NCI-H1092 (cell line): Measurements from ENCODE around the gene PPP1R18.
A peak's percentile ranks its signal among the peaks of the same experiment; 100 is the strongest.

Experiments used
- DNase-seq: peaks from one replicate; lab custom pipeline; 2025; lab: John Stamatoyannopoulos, UW

PPP1R18 gene

DNA sequence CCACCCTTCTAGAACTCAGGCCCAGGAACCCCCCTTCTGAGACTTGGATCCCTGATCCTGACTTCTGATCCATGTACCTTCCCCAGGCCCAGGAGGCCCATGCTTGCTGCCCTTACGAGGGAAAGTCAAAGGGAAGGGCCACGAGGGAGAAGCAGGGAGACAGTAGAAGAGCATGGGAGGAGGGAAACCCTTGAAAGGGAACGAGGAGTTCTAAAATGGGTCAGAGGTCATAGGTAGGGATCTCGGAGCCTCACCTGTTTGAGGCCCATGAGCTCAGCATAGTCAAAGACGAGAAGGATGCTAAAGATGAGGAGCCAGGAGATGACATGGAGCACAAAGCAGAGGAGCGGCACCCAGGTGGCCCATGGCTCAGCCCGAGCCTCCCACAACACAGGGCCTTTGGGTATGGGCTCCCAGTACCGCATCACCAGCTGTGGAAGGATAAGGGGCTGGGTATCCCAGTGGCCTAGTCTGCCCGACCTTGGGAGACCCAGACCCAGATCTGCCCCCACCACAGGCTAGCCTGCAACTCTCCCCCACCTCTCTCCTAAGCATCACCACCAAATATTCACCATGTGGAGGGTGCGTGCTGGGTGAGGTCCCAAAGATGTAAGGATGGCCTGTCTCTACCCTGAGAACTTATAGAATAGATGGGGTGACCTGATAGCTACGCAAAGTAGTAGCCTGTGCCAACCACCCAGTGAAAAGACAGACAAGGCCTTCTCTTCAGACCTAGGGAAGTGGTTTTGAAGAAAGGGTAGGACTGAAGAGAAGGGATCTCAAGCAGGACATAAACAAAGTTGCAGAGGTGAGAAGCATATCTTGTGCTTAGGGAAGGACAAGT lies 2.8 kb upstream of the PPP1R18 start:
- no peak for DNase-seq

DNA sequence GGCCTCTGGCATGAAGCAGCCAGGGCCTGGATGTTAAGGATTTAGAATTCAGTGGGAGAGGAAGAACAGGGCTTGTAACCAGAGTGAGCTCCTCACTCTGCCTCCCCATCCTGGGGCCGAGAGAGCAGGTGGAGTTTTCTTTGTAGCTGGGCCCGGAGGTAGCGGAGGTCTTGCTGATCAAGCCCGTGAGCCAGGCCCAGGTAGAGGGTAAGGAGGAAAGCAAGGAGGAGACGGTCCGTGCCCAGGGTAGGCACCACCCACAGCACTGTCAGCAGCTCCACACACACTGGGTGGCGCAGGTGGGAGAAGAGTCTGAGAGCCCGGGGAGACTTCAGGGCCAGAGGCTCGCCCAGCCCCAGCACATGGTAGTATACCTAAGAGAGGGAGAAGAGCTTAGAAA lies 2.1 kb upstream of the PPP1R18 start:
- no peak for DNase-seq

GRCh38 chr6:30687659-30688431 lies 1.4 kb upstream of the PPP1R18 start:
- no peak for DNase-seq

- DNase-seq, result peak; percentile 16
These were observed 638 bp upstream of the PPP1R18 start for GRCh38 chr6:30686908-30687658.

DNA sequence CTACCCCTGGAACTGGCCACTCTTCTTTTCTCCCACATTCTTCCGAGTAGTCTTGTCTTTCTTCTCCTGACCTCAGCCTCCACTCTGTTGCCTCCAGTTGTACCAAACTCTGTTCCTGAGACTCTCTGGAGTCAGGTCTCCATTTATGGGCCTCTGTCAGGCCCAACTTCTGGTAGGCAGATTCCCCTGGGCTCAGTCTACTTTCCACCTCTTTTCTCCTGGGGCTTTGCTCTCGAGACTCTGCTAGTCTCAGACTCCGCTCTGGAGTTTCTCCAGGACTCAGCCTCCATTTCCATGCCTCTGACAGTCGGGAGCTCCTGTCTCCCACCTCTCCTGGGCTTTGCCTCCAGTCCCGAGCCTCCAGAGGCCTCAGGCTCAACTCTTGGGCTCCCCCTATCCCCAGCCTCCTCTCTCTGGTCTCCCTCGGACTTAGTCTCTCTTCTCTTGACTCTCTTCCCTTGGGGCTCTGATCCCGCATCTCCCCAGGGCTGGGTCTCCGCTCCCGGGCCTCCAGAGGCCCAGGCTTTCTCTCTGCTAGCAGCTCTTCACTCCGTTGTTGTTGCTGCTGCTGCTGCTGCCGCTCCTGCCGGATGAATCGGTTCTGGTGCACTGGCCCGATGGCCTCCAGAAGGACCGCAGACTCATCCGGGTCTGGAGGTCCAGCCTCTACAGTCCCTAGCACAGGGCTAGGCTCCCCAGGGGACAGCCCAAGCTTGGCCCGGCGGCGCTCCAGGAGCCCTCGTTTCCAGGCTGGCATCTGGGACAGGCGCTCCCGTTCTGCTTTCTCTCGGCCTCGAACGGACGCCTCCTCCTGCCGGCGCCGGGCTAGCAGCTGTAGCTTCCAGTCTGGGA lies 1.1 kb downstream of the PPP1R18 start:
- DNase-seq, result no peak

DNA sequence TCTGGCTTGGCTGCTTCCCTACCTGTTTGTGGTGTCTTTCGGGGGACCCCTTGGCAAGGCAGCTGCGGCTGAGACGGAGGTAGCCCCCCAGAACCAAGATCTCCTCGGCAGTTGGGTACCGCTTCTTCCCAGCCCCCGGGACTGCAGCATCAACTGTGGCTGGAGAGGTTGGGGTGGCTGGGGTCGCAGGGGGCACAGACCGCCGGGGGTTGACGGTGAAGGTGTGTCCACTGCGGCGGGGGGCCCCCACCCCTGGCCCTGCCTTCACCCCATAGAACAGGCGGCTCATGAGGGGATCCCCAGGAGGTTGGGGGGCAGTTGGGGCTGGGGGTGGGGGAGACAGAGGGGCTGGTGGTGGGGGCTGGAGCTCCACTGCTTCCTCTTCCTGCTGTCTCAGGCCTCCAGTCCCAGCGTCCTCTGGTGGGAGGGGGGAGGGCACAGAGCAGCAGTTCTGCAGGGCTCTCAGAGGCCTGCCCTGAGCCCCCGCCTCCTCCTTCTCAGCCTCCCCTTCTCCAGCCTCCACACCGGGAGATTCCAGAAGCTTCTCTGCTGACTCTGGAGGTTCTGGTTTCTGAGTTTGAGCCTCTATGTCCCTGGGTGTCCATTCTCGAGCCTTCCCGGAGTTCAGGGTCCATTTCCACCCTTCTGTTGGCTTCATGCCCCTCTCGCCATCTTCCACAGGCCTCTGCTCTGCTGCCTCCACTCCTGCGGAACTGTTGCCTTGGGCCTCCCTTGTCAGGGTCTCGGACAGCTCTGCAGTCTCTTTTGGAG lies 1.9 kb downstream of the PPP1R18 start:
- DNase-seq, result no peak

DNA sequence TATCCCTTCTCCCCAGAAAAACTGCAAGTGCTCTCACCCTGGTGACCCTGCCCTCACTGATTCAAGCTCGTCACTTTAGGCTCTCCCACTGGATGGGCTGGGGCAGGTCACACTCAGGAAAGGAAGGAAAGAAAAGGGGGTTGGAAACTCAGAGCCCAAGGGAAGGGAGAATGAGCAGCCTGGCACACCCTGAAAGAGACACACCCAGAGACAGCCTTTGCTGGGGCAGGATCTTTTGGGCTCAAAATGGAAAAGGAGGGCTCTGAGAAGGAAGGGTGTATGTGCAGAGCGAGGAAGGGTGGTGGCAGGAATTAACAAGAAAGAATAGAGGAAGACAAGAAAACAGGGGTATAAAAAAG lies 2.5 kb downstream of the PPP1R18 start:
- DNase-seq, result no peak

DNA sequence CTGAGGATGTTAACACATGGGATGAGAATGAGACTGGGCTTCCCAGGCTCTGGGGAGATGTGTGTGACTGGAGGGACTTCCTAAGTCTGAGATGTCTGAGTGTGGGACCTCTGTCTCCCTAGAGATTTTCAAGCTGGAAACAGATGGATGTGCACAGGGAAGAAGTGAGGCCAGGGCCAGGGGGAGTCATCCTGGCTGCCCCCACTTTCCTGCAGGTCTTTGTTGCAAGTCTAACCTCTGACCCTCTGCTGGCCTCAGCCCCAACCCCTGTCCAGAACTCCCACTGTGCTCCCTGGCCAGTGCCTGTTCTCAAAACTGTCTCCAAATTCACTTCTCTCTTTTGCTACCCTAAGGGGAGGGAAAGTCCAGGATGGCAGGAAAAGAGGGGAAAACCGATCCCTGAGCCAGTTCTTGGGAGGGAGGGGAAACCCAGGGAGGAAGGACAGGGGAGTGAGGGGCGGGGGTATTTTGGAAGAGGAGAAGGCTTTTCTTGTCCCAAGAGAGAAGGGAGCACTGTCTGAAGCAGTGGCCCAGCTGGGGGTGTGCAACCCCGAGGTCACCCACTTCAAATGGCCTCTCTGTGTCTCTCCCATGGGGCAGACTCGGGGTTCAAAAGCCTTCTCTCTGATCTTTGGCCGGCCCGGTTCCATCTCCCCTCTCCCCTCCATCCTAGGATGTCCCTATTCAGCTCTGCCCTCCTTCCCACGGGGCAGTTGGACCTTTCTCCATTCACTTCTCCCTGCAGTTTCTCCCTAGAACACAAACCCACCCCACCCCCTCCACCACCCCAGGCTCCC lies 3.1 kb downstream of the PPP1R18 start:
- DNase-seq, result no peak

DNA sequence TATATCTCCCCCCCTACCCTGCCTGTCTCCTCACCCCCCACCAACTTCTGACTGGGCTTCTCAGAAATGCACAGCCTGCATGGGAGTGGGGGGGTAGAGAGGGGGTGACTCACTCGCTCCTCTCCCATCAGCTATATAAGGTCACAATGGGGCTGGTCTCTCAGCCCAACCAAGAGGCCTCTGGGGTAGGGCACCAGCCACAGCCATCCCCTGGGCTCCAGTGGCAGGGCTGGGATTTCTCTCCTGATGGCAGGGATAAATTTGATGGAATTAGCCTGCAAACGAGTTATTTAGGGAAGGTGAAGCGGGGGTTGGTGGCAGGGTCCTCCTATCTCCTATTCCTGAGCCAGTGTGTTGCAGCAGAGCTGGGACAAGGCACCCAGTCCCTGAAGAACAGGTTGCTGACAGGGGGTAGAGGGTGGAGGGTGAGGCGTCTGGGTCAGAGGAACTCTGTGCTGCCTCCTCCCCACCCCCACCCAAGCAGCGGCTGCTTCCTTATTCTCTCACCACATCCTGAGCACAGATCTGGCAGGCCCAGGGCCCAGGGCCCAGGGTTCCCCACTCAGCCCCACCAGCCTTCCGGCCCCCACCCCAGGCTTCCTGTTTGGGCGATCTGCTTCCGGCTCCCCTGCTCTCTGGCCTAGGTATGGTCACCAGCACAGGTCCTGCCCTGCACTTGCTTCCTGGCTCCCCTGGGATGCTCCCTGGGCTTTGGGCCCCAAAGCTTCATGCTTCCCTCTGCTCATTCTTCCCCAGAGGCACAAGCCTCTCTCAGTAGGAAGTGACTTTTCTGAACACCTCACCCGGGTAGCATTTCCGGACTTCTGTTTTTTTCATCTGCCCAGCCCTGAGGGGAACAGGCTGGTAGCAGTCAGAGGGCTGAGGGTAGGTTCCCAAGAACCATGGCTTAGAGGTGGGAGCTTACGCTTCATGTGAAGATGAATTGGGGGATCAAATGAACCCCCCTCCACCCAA lies 4.0 kb downstream of the PPP1R18 start:
- no peak for DNase-seq

DNA sequence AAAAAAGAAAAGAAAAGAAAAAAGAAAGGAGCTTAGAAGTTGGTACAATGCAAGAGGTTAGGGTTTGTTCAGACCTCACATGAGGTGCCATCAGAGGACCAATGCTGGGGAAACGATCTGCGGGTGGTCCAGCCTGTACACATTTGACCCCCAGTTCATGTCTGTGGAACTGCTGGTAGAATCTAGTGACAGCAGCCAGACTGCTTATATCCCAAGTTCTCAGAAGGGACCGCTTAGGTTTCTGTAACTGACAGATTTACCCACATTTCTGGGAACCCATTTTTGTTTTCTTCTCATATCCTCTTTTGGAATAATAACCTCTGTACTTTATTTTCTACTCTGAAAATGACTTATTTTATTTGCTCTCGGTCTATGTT lies 4.7 kb downstream of the PPP1R18 start:
- no peak for DNase-seq

DNA sequence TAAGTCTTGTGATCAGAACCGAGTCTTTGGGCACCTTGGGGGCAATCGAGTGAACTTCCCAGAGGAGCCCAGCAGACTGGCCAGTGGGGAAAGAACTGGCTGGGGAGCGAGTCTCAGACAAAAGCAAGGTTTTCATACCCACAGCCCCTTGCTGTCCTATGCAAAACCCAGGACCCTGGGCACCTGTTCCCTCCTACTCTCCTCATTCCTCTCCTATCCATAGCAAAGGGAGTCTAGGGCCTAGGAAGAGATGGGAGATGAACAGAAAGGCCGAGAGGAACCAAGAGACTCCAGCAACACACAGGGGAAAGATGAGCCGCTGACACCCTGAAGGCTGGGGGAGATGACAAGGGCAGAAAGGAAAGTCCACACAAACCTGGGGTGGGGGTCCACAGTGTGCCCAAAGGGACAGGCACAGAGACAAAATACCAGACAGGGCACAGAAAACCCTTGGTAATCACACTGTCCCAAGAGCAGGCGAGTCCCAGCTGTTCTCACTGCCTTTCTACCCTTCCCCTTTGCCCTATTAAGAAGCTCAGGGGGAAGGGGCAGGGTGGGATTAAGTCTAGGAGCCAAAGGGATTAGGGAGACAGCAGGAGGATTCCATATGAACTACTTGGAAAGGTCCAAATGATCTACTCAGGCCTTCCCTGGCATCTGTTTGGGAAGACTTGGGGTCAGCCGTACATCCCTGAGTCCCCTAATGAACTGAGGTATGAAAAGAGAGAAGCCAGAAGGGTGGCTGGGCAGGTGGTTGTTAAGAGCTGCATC lies 6.5 kb downstream of the PPP1R18 start:
- no peak for DNase-seq

DNA sequence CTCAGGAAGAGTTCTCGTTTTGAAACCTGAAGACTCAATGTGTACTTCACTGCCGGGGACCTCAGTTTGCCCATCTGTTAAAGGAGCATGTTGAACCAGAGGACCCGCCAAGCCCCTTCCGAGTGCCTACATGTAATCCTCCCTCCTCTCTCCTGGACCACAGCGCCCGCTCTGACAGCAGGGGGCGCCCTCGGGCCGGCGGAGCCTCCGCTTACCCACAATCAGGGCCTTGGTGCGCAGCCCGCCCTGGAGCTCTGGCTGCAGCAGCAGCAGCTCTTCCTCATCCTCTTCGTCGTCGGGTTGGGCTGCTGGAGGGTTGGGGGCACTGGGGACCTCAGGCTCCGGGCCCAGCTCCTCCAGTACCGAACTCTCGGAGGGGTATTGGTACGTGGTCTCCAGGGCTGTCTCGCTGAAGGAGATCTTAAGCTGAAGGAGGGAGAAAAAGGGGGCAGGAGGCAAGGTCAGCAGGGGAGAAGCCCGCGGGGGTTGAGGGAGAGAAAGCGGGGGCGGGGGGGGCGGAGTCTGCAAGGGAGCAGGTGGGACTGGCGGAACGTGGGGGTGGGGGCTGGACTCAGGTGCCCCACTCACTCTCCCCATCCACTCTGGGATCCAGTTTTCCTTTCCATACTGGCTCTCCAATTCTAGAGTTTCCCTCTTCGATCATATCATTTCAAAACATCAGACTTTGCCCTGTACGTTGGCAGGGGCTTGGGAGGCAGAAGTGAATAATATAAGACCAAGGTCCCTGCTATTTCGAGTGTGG lies 7.3 kb downstream of the PPP1R18 start:
- peak; percentile 27 for DNase-seq

GRCh38 chr6:30676660-30677285 lies 9.7 kb downstream of the PPP1R18 start:
- DNase-seq, result no peak

DNA sequence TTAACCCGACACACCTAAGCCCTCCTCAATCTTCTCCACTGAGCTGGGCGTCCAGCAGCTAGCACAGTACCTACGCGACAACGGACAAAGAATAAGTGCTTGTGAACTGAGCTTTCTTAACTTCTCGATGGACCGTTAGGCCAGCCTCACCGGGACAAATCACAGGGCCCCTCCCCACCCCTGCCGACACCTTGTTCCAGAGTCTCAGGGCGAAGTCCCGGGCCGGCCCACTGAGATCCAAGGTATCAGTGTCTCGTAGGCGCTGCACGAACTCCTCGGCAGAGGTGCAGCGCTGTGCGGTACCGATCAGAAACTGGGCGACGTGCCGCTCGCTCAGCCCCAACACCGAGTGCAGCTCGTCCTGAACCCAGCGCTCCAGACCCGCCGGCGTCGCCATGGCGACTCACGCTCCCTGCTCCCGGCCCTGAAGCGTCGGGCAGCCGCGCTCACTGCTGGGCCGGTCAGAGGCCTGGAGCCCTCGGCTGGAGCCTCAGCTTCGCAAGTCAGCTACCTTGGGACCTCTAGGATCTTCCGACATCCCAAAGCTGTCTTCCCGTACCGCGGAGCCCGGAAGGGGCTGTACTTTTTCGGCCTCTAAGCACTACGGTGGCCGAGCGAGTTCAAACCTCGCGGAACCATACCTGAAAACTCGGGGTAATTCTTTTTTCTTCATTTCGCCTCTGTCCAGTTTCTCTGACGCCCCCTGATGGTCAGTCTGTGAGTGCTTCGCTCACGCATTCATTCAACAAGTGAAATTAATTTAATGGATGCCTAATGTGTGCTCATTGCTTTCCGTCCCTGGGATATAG lies 13.8 kb downstream of the PPP1R18 start, which contains the start of gene DHX16:
TSS of gene DHX16 (minus strand) at position 562 of the 809 bp plus-strand sequence. CDS start at position 397, 165 bp downstream.
- peak; percentile 89 for DNase-seq

DNA sequence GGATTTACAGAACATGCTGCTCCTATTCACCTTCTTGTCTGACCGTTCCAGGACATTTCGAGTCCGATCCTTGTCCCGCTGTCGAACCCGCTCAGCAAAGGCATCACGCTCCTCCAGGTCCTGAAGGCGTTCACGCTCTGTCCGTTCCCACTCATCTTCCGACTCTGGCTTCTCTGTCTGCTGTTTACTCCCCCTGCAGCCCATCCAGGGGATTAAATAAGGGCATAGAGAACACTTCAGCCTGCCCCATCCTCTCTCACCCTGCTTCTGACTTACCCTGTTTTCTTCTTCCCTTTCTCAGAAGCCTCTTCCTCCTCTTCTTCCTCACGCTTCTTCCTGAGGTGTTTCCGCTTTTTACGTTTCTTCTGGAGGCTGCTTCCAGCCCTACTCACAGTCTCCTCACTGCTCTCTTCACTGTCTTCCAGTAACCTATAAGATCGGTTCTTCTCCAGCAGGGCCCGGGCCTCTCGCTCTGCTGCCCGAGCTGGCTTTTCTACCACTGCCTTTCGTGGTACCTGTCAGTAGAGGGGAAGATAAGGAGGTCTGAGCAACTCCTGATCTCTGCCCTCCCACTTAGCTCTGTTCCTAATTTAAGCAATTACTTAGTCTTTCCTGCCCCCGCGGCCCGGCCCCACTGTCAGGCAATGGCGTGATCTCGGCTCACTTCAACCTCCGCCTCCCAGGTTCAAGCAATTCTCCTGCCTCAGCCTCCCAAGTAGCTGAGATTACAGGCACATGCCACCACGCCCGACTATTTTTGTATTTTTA lies 15.5 kb downstream of the PPP1R18 start:
- DNase-seq, result no peak
